ENCODE measurements around the gene AFF1.

AFF1 gene

GRCh38 chr4:86950831-86951525, 16.2 kb downstream of the AFF1 start:
- DNase-seq (ENCODE audit: low spot score), result no peak

- no peak for DNase-seq (ENCODE audit: low spot score)
Observed at GRCh38 chr4:86955888-86956451, 21.2 kb downstream of the AFF1 start.

GRCh38 chr4:86957215-86957614, 22.4 kb downstream of the AFF1 start:
- no peak for DNase-seq (ENCODE audit: low spot score)

DNA sequence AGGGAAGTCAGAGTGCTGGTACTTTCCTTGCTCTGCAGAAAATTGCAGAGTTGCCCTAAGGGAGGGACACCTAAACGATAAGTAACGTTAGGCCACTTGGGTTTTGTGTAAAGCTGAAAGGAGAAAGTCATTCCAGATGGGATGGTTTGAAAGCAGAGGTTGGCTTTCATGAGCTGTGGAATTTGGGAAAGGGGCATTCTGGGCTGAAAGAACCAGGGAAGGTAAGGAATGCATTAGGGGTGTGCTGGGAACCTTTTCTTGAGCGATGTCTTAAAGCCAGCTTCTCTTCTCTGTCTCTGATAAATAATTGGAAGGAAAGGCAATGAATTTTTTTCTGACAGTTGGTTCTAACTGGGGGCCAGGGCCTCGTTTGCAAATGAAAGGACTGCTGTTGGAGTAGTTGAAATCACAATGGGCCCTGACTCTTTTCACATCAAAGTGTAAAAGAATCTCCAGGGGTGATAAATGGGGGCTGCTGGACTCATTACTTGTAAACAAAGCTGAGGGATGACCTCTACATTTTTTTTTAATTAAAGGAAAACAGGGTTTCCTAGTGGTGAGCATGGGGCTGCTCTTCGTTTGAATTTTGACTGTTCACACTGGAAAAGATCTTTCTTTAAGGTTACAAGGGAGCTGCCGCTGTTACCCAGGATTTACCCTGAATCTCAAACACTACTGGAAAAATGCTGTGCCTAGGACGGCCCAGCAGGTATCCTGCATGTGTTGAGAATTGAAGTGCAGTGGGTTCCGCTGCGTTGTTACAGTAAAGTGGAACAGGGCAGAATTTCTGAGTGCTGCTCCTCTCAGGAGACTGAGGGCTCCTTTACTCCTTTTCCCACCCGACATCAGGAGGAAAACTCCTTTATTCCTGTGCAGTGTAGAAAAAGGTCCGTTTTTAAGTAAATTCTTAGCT, 25.0 kb downstream of the AFF1 start:
- DNase-seq (ENCODE audit: low spot score), result no peak

- no peak for DNase-seq (ENCODE audit: low spot score)
Observed at GRCh38 chr4:86960557-86960961, 25.7 kb downstream of the AFF1 start.

DNA sequence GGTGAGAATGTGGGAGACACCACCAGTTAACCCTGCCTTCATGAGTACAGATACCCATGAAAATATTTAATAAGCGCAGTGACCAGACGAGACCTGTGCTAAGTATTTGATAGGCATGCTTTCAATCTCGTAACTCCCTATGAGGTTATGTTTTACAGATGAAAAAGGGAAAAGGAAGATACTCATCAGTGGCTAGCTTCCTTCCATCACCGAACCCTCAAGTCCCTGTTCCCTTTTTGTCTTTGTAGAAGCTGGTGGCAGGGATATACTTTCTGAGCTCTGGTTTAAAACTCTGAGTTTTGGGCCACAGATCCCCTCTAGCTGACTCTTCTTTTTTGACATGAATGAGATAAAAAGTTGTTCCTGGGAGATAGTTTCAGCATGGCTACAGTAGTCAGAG, 26.3 kb downstream of the AFF1 start:
- DNase-seq (ENCODE audit: low spot score), result no peak

GRCh38 chr4:86961605-86962295, 26.9 kb downstream of the AFF1 start:
- DNase-seq (ENCODE audit: low spot score), result no peak

DNA sequence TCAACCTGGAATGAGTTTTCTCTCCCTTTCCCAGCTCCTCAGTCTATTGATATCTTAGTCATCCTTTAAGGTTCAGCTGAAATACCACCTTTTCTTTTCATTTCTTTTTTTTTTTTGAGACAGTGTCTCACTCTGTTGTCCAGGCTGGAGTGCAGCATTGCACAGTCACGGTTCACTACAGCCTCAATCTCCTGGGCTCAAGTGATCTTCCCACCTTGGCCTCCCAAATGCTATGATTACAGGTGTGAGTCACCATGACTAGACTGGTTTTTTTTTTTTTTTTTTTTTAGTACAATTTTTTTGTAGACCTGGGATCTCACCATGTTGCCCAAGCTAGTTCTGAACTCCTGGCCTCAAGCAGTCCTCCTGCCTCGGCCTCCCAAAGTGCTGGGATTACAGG, 28.9 kb downstream of the AFF1 start:
- no peak for DNase-seq (ENCODE audit: low spot score)

- no peak for DNase-seq (ENCODE audit: low spot score)
Observed at GRCh38 chr4:86965019-86965976, 30.5 kb downstream of the AFF1 start.

- no peak for DNase-seq (ENCODE audit: low spot score)
Observed at GRCh38 chr4:86967073-86967472, 32.3 kb downstream of the AFF1 start.

GRCh38 chr4:86967798-86968197, 33.0 kb downstream of the AFF1 start:
- DNase-seq (ENCODE audit: low spot score), result no peak

DNA sequence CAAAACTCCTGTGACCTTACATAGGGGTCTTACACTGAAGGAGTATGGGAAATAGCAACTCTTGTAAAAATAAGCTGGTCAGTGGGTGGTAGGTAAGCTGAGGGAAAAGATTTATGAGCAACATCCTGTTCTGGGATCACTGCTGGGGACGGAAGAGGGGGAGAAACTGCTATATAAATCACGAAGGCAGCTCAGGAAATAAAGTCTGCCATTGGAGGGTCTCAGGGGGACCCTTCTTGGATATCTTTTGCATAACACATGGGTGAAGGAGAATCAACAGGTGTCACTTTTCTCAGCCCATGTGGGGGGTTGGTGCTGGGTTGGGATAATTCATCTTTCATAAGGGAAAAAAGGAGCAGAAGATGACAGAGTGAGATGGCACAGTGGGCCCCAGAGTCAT, 33.7 kb downstream of the AFF1 start:
- no peak for DNase-seq (ENCODE audit: low spot score)

DNA sequence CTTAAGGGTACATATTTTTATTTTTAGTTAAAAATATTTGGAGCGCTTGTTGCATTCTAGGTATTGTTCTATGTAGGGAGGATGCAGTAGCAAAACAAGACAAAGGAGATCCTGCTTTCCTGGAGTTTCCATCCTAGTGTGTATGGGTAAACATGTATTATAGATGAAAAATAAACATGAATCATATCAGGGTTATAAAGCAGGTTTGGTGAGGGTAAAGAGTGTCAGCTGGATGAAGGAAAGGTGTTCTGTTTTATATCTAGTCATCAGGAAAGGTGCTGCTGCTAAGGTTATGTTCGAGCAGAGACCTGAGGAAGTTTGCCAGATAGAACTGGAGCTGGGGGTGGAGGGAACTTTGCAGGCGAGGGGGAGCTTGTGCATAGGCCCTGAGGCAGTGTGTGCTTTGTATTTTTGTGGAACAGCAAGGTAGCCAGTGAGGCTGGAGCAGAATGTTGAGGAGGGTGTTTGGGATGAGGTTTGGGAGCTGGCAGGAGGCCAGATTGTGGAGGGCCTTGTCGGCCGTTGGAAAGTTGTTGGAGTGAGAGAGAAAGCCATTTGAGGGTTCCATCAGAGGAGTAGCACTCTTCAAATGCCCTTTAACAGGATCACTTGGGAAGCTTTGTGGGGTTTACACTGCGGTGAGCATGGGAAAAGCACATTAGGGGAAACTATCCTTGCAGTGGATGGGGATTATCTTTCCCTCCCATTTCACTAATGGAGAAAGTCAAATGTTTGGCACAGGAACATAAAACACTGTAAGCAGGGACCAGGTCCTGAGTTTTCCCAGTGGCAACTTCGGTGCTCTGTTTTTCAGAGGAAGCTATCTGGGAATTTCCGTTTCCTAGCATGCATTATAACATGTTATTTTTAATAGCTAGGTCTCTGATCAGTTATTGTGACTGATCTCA, 35.9 kb downstream of the AFF1 start:
- DNase-seq (ENCODE audit: low spot score), result no peak

DNA sequence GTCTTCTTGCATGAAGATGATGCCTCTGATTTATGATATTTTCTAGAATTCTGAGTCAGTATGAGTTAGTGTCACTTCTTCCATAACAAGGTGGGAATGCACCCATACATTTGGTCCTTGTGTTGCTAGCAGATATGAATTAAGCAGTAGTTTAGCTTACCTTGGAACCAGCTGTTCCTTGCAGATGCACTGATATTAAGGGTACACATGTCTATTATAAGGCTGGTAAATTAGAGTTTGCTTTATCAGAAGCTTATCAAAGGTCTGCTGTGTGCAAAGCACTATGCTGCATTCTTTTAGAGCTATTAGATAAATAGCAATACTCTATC, 36.5 kb downstream of the AFF1 start:
- DNase-seq (ENCODE audit: low spot score), result no peak

DNA sequence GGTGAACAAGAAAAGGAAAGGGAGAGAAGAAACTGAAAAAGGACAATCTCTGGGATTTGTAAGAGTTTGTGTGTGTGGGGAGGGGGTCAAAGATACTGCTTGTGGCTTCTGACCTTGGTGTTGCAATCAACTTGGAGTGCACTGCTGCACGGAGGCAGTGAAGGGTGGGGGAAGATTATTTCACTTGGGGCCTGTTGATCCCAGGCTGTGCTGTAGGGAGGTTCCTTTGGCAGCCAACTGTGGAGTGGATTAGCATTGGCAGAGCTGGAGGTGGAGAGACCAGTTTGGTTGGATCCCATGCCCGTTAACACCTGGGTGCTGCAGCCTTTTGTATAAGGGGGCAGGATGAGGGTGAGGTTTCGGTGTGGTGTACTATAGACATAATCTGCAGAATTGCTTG, 38.2 kb downstream of the AFF1 start:
- DNase-seq (ENCODE audit: low spot score), result no peak

DNA sequence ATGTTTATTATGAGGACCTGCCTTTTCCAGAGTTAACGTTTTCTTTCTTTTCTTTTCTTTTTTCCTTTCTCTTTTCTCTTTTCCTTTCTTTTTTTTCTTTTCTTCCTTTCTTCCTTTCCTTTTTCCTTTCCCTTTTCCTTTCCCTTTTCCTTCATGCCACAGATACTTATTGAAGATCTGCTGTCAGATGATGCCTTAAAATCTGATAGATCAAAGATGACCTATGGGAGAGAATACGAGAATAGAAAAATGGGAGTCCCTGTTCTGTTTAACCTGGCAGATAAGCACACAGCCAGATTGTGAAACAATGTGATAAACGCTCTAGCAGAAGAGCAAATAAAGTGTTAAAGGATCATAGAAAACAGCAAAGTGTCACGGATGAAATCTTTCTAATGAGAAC, 38.9 kb downstream of the AFF1 start:
- no peak for DNase-seq (ENCODE audit: low spot score)

- DNase-seq (ENCODE audit: low spot score), result no peak
Observed at GRCh38 chr4:86974551-86974994, 39.8 kb downstream of the AFF1 start.

- DNase-seq (ENCODE audit: low spot score), result no peak
Observed at GRCh38 chr4:86975927-86976326, 41.1 kb downstream of the AFF1 start.

DNA sequence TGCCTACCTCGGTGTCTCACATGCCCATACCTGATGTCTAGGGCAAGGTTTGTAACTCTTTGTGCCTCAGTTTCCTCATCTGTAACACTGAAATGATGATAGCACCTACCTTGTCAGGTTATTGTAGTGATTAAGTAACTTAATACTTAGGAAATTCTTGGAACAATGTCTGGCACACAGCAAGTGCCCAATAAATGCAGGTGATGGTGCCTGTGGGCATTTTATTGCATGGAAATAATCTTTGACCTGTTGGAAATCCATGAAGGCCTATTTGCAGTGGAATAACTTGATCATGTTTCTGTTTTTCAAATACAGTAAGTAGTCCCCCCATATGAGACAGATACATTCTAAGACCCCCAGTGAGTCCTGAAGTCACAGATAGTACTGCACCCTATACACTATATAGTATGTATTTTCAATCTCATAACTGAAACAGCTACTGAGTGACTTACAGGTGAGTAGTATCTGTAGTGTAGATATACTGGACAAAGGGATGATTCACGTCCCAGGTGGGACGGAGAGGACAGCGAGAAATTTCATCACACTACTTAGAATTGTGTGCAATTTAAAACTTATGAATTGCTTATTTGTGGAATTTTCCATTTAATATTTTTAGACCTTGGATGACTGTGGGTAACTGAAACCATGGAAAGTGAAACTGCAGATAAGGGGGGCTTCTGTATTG, 42.1 kb downstream of the AFF1 start:
- DNase-seq (ENCODE audit: low spot score), result no peak
